CD4-positive, alpha-beta T cell treated with Interleukin-4 for 1 hour (primary cell): Measurements from ENCODE around the gene YY1AP1.
"Not testable (repeated sequence)": the region's sequence is repeated elsewhere in the genome, so short reads cannot be mapped to it uniquely, and the experiment has no call there.

Source experiments
- DNase-seq, 2 donors: peaks; one replicate each; pipeline ENCODE4 v3.0.0-alpha.2; 2020 to 2022

Gene YY1AP1

DNA sequence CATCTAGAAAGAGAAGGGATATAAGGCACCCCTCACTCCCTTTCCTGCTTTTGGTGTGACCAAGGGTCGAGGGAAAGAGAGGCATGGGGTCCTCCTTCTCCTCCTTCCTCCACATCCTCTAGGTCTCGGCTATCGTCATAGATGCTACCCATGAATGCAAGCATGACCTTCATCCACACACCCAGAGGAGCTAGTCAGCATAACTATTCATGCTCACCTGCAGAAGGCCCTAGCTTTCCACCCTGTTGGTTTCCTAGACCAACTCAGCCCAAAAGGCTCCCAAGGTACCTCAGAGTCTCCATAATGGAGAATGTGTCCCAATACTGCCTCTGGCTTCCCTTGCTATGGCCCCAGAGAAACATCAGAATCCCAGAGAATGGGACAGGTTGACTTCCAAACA is 45.3 kb downstream of the YY1AP1 start:
- no peak for DNase-seq

DNA sequence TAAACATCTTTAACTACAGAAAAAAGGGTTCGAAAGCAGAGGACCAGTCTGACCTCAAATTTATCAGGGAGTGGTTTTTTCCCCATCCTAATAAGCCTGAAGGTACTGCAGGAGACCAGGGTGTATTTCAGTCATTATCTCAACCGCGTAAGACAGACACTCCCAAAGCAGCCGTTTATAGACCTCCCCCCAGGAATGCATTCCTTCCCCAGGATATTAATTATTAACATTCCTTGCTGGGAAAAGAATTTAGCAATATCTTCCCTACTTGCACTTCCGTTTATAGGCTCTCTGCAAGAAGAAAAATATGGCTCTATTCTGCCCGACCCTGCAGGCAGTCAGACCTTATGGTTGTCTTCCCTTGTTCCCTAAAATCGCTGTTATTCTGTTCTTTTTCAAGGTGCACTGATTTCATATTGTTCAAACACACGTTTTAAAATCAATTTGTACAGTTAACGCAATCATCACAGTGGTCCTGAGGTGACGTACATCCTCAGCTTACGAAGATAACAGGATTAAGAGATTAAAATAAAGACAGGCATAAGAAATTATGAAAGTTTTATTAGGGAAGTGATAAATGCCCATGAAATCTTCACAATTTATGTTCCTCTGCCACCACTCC is 45.9 kb downstream of the YY1AP1 start:
- DNase-seq, result not testable (repeated sequence)

DNA sequence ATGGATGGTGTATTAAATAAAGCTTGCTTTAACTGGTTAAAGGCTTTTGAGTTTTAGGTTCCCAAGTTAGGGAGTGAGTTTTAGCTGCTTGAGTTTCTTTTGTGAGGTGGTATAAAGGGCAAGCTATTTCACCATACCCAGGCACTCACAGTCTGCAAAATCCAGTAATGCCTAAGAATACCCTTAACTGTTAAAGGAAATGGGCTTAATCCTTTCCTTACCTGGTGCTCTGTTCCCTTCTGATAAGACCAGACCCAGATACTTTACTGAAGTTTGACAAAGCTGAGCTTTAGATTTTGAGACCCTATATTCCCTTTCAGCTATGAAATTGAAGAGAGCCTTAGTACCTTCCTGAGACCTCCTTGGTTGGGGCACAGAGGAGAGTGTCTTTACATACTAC is 48.2 kb downstream of the YY1AP1 start:
- DNase-seq, result no peak

DNA sequence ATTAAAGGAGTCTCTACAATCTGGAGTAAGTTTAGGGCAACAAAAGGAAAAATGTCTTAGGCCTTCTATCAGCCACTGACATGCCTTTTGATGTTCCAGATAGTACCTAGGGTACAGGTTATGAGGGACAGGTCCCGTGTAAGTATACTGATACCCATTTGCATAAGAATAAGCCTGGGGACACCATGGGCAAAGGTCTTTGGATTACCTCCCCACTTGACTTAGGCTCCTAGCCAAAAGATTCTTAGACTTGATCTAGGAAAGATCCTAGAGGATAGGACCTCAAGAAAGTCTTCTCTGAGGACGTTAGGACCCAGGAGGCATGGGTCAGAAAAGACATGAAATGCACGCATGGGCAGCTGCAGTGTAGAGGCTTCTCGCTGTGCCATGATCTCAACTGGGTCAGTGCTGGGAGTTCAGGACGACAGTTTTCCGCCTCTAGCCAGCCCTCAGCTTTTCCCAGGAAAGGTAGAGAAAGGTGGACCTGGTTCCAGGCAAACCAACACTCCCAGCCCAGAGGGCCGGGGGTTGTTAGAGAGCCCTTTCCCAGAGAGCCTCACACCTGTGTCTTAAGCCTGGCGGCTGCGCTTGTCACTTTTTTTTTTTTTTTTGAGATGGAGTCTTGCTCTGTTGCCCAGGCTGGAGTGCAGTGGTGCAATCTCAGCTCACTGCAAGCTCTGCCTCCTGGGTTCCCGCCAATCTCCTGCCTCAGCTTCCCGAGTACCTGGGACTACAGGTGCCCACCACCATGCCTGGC is 52.0 kb downstream of the YY1AP1 start:
- no peak for DNase-seq

DNA sequence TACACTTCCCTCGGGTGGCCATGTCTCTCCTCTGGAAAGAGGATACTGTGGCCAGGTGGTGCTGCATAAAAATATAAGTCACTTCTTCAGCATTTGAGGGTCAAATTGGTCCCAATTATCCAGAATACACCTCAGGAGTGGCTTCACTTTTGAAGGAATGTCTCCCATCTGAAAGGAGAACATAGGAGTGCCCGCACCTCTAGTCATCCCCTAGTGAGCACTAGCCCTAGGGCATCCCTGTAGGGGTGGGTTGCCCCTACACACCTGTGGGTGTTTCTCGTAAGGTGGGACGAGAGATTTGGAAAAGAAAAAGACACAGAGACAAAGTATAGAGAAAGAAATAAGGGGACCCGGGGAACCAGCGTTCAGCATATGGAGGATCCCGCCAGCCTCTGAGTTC is 62.1 kb downstream of the YY1AP1 start:
- DNase-seq, result not testable (repeated sequence)

DNA sequence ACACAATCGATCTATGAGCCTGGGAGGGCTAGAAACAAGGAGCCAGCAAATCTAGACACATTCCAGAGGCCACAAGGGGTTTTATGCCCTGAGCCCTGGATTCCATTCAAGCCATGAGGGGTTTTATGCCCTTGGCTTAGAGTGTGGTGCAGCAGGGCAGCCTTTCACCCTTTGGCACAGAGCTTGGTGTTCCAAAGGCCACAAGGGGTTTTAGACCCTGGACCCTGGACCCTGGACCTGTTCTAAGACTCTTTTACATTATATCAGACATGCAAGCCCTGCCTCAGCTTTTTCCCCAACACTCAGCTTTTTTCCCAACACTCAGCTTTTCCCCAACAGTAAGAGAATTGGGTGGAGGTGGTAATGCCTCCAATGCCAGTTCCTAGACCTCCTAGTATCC is 65.2 kb downstream of the YY1AP1 start:
- DNase-seq, result no peak

DNA sequence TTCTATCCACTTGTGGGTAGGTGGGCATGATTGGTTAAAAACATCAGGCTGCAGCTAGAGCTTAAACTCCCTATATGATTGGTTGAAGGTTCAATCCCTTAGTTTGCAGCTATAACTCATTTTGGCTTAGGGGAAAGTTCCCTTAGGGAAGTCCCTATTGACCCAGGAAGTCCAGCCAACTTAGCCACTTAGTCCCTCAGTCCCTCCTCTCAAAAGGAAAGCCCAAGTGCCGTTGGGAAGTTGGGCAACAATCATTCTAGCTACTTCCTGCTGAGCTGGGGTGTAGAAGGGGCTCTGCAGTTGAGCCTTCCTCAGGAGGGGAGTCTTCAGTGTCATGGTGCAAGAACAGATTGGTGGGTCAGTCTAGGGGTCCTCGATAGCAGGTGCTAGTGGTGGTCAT is 66.4 kb downstream of the YY1AP1 start:
- DNase-seq, result no peak

DNA sequence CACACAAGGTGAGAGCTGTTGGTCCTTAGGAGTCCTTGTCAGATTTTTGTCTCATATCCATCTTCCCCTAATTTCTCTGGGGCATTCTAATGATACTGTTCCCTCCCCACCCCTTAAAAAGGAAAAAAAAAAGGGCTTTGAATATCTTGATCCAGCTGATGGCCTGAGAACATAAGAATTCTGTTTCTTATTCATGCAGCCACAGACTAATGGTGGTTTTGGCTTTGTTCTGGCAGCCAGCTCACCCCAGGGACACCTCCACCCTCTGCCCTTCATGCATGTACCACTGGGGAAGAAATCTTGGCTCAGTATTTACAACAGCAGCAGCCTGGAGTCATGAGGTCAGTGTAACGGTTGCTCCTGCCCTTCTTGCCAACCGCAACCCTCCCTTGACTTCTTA is 75.3 kb downstream of the YY1AP1 start:
- DNase-seq, result not testable (repeated sequence)

DNA sequence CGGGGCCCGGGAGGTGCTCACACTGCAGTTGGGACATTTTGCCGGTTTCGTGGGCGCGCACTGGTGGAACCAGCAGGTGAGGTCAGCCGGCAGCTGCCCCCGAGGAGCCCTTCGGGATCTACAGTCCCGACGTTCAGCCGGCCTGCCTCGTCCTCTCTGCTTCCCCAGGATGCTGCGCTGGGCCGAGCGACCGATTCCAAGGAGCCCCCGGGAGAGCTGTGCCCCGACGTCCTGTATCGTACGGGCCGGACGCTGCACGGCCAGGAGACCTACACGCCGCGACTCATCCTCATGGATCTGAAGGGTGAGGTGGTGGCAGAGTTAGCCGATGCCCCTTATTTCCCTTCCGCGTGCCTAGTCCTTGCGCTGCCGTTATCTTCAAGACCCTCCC is 78.3 kb downstream of the YY1AP1 start:
- DNase-seq, result not testable (repeated sequence)

DNA sequence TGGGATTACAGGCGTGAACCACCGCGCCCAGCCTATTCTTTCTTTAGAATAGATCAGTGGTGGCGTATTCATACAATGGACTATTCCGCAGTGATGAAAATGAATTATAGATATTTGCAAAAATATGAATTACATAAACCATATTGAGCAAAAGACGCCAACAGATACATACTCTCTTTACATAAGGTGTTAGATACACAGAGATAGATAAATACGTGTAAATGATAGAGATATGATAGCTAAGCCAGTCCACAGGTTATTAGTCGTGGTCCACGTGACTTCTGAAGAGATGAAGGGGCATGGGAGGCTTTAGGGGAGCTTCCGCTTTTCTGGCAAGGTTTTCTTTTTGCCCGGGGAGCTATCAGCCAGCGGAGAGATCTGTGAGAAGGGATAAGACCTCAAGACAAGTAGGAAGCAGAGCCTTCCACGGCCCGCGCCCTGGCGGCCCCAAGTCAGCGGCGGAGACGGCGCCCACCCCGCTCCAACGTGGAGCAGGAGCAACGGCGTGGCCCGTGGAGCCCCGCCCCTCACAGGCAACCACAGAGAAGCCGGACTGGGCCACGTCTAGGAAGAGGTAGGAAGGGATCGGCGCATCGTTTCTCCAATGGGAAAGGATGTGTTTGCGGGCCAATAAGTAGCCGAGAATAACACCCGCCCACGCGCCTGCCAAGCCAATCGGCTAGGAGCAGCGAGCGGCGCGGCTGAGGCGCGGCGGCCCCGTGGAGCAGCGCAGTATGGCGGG is 78.9 kb downstream of the YY1AP1 start, which contains the start of gene MSTO1:
MSTO1 (plus strand) TSS at position 704 of the 742 bp plus-strand sequence; CDS start at position 735, 31 bp downstream.
- peak; percentile 94 to 95 for DNase-seq
